Panc1 (cell line): Measurements from ENCODE around the gene C17orf67. TPM values are rescaled to one million over a fixed set of nuclear protein-coding genes. Genes with fewer than 3 reads are reported as not detected.

Experiments
- ATAC-seq: fragments of 200-7000 bp; cut with Tn5 transposase; 2 replicates; pipeline ENCODE4 v1.9.1; 2020; ENCODE audit warnings: mild to moderate bottlenecking, moderate library complexity
- BruUV-seq: library from RNA; stranded (reverse); fragments of 400-500 nt; replicated peaks from 2 replicates; lab custom pipeline; 2021; lab: Mats Ljungman, UMichigan
- CTCF ChIA-PET: fragments of 300-600 bp; sonication (Branson Sonifier 250); formaldehyde crosslinking; loops from one replicate; lab custom pipeline; 2022; ENCODE audit warnings: antibody characterized with exemption; lab: Charles Lee
- POLR2A ChIA-PET: fragments of 300-600 bp; sonication (Branson Sonifier 250); formaldehyde crosslinking; loops from one replicate; lab custom pipeline; 2022; ENCODE audit warnings: antibody characterized with exemption; lab: Charles Lee
- DNase-seq: peaks from one replicate; pipeline ENCODE4 v3.0.0-alpha.2; 2010; ENCODE audit warnings: low read depth, low spot score
- H3K27ac ChIP-seq: 2 replicates; pipeline ENCODE4 v1.5.1; 2011; ENCODE audit warnings: mild to moderate bottlenecking, low read length, inconsistent platforms
- H3K27me3 ChIP-seq: fragments of 200-500 bp; sonication (Bioruptor generic); 2 replicates; pipeline ENCODE4 v1.6.0; 2014; ENCODE audit warnings: low read length, inconsistent platforms; ENCODE audit not compliant: control insufficient read depth, insufficient read depth
- H3K36me3 ChIP-seq: fragments of 200-500 bp; sonication (Bioruptor generic); 2 replicates; pipeline ENCODE4 v1.5.1; 2014; ENCODE audit warnings: inconsistent platforms, mild to moderate bottlenecking, low read length, moderate library complexity; ENCODE audit not compliant: control insufficient read depth, insufficient read depth
- H3K4me1 ChIP-seq: 2 replicates; pipeline ENCODE4 v1.5.1; 2011; ENCODE audit warnings: inconsistent platforms, mild to moderate bottlenecking, low read length, moderate library complexity; ENCODE audit not compliant: control insufficient read depth, insufficient read depth
- H3K4me3 ChIP-seq, 2 experiments: 2 replicates each; pipeline ENCODE4 v1.5.1; 2011 to 2012; ENCODE audit warnings: low read depth in 2 of 2, low read length in 2 of 2, mild to moderate bottlenecking in 2 of 2, inconsistent platforms in 1 of 2, moderate library complexity in 1 of 2
- H3K9me3 ChIP-seq: fragments of 200-500 bp; sonication (Bioruptor generic); 2 replicates; pipeline ENCODE4 v1.5.1; 2014; ENCODE audit warnings: low read depth, mild to moderate bottlenecking, inconsistent platforms, low read length, moderate library complexity; ENCODE audit not compliant: control insufficient read depth, insufficient read depth
- CTCF ChIP-seq: fragments of 450-650 bp; IDR thresholded peaks from 2 replicates; pipeline ENCODE4 v1.5.1; 2017; ENCODE audit warnings: mild to moderate bottlenecking
- POLR2AphosphoS5 ChIP-seq: IDR thresholded peaks from 2 replicates; pipeline ENCODE4 v1.6.1; 2012; ENCODE audit warnings: mild to moderate bottlenecking, low read depth, low read length, moderate library complexity
- REST ChIP-seq, 2 experiments: IDR thresholded peaks; 2 replicates each; pipeline ENCODE4 v1.6.1; 2011 to 2012; ENCODE audit warnings: low read depth in 2 of 2, control low read depth in 1 of 2, low read length in 1 of 2, mild to moderate bottlenecking in 1 of 2, moderate library complexity in 1 of 2; ENCODE audit not compliant: insufficient read depth in 1 of 2
- SIN3A ChIP-seq: IDR thresholded peaks from 2 replicates; pipeline ENCODE4 v1.6.1; 2012; ENCODE audit warnings: low read depth, mild to moderate bottlenecking, low read length, moderate library complexity, borderline replicate concordance; ENCODE audit not compliant: insufficient read depth
- TCF7L2 ChIP-seq: IDR thresholded peaks from 2 replicates; pipeline ENCODE4 v1.6.1; 2011; ENCODE audit warnings: mild to moderate bottlenecking, low read depth, low read length, inconsistent platforms
- in situ Hi-C: cut with HindIII; loops from 2 replicates; pipeline ENCODE4 v1.10.0; 2016; ENCODE audit warnings: low sequenced_read_pairs, low pct_unique_long_range_greater_than_20kb
- intact Hi-C: fragments of 100-400 bp; cut with micrococcal nuclease; formaldehyde crosslinking; loops from one replicate; pipeline ENCODE4 v1.10.0; 2022; ENCODE audit not compliant: unreplicated experiment
- total RNA-seq: library from RNA; stranded (reverse); gene quantifications from one replicate; pipeline ENCODE4 v1.2.1, GENCODE V29; 2021; ENCODE audit not compliant: unreplicated experiment

C17orf67 gene
- total RNA-seq, 1 experiment from 2014 or later: 3.4 TPM

- no TSS peak for BruUV-seq
- peak overlapping the region; percentile 81 for H3K27ac ChIP-seq
- peak overlapping the region; percentile 79 to 85 for H3K4me3 ChIP-seq
- H3K9me3 ChIP-seq: no peaks in the 10 kb centered on the region
- CTCF ChIA-PET: no interaction called here
- H3K4me1 ChIP-seq: peaks cover 34% of the 10 kb centered on the region
- intact Hi-C loops: no loop called here
- TF ChIP-seq CTCF (no peak), REST (IDR thresholded peaks at IDR 0.05; ENCODE audit: insufficient read depth in 1 of 2, low read depth in 2 of 2, low read length in 1 of 2) (no peak), SIN3A (no peak; the same call in 1 of the 2 replicates), POLR2AphosphoS5 (0 out of 2 replicates have a peak, but pooled peaks have one; percentile 2), TCF7L2 (0 out of 2 replicates have a peak, but pooled peaks have one; percentile 17)
- in situ Hi-C loops: no loop called here
- DNase-seq: no peak
- no peaks in the 10 kb centered on the region for H3K27me3 ChIP-seq
- ATAC-seq: peak; percentile 86
- POLR2A ChIA-PET: interaction anchor here (0.7 kb wide), 1 partner anchor 279 kb away, joined by 5 read pairs; no protein-coding TSS in a partner anchor
- H3K36me3 ChIP-seq: 0 out of 2 replicates have a peak, but pooled peaks cover 4% of the 10 kb centered on the region
Observed at GRCh38 chr17:56833057-56833808, 487 bp downstream of the C17orf67 start.

- Histone ChIP-seq H3K27ac (peak overlapping the region; percentile 81; the same call in 1 of the 2 replicates), H3K4me1 (peaks cover 32% of the 10 kb centered on the region), H3K9me3 (no peaks in the 10 kb centered on the region), H3K4me3 (peak overlapping the region; percentile 79 to 85), H3K27me3 (no peaks in the 10 kb centered on the region), H3K36me3 (0 out of 2 replicates have a peak, but pooled peaks cover 4% of the 10 kb centered on the region)
- DNase-seq (no peak), ATAC-seq (no peak)
- TSS peak; percentile 79 for BruUV-seq
- in situ Hi-C loops: no loop called here
- TF ChIP-seq REST (IDR thresholded peaks at IDR 0.05; ENCODE audit: insufficient read depth in 1 of 2, low read depth in 2 of 2, low read length in 1 of 2) (no peak), TCF7L2 (no peak), CTCF (no peak), SIN3A (no peak), POLR2AphosphoS5 (no peak)
- CTCF ChIA-PET: interaction anchor here (0.6 kb wide), 1 partner anchor 13 kb away, joined by 3 read pairs; no protein-coding TSS in a partner anchor
- intact Hi-C loops: no loop called here
- POLR2A ChIA-PET: no interaction called here
Observed at GRCh38 chr17:56832446-56832845, 1.3 kb downstream of the C17orf67 start.
